Choroid plexus epithelial cell (primary cell): ENCODE data around the gene VWDE.
A peak's percentile ranks its signal among the peaks of the same experiment; 100 is the strongest.

Experiments
- DNase-seq: peaks from one replicate; pipeline ENCODE4 v3.0.0-alpha.2; 2010; ENCODE audit warnings: low read depth
- H3K4me3 ChIP-seq: 2 replicates; pipeline ENCODE4 v1.5.1; 2011; ENCODE audit warnings: low read depth, mild to moderate bottlenecking, control low read depth, low read length, moderate library complexity
- CTCF ChIP-seq: conservative IDR thresholded peaks from 2 replicates; pipeline ENCODE4 v1.5.1; 2011; ENCODE audit warnings: low read depth, mild to moderate bottlenecking, control low read depth, inconsistent platforms, low read length, moderate library complexity

The VWDE gene

GRCh38 chr7:12296051-12296570 is 107.6 kb downstream of the VWDE start:
- no peak for TF ChIP-seq CTCF
- no peak for DNase-seq
- no peak overlapping the region for H3K4me3 ChIP-seq

DNA sequence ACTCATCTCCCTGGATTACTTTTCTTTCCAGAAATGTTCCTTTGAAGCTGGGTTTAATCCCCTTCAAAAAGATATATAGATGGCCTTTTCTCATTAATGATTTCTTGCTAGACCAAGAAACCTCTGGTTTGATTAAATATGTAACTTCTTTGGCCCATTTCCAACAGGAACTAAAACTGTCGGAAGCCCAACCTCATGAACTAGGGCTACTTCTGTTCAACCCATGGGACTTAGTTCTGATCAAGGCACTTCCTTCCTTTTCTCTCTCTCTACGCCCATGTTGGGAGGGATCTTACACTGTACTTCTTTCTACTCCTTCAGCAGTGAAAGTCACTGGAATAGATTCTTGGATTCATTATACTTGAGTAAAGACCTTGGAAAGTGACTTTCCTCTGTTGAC is 109.0 kb downstream of the VWDE start:
- no peak overlapping the region for H3K4me3 ChIP-seq
- TF ChIP-seq CTCF, result no peak
- no peak for DNase-seq

DNA sequence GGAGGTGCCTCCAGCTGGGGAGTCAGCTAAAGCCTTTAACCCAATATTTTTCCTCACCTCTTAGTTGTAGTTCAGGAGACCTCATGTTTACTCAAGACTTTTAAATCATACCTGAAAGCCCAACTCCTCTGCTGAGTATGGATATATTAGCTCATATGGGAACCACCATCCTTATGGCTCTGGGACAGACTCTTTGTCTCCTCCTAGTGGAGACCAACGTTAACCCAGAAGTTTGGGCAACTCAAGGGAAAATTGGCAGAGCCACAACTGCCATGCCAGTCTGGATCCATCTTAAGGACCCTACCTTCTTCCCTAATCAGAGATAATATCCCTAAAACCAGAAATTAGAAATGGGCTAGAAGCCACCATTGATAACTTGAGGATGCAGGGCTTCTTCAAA is 111.8 kb downstream of the VWDE start:
- DNase-seq, result peak; percentile 36
- peak; percentile 66 for TF ChIP-seq CTCF
- no peak overlapping the region for H3K4me3 ChIP-seq

DNA sequence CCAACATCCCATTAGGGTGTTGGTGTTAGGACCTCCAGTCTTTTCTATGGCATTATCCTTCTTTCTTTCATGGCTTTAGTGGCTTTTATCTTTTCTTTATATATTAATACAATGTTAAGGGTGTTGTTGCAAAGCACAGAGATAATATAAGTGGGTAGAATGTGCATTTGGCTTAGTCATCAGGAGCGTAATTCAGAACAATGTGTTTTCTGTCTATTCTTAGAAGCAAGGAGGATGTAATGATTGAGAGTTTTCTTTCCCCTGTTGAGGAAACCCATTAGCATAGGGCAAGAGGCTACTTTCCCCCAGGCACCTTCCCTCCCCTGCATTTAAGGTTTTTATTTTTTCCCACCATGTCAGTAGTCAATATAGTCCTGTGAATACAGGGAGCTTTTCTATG is 112.9 kb downstream of the VWDE start:
- TF ChIP-seq CTCF, result no peak
- DNase-seq, result no peak
- no peak overlapping the region for H3K4me3 ChIP-seq

- H3K4me3 ChIP-seq, result no peak overlapping the region
- TF ChIP-seq CTCF, result no peak
- DNase-seq, result no peak
Observed at GRCh38 chr7:12289996-12290395, 113.7 kb downstream of the VWDE start.

DNA sequence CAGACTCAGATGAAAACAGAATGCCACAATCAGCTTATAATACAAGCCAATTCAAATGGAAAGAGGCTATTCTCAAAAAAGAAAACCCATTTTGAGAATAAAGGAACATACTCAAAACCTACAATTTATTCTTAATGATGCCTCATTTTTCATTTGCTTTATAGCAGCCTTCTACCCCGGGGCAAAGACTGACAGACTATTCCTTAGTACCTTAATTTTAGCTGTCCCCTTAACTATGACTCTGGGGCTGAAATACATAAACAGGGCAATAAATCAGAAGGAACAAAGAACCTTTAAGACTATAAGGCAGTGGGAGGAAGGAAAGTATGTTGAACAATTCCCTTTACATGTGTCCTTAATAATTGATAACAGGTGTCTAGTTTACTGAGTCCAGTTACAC is 115.8 kb downstream of the VWDE start:
- DNase-seq, result no peak
- no peak for TF ChIP-seq CTCF
- H3K4me3 ChIP-seq, result no peak overlapping the region

DNA sequence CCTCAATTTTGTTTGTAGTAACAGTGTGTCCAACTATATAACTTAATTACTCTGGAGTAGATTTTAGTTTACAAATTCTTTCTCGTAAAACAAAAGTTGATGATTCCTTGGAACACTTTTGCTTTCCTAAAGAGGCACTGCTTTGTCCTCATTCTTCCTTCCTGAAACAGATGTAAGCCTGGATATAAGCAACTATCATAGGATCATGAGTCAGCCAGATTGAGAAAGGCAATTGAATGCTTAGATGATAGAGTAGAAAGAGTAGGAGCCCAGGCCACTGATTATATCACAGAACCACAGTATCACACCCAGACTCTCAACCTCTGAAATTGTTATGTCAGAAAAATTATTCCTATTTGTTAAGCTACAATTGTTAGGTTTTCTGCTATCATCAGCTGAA is 122.6 kb downstream of the VWDE start:
- no peak overlapping the region for H3K4me3 ChIP-seq
- no peak for TF ChIP-seq CTCF
- DNase-seq, result peak; percentile 26
